SK-N-SH (cell line): Measurements from ENCODE around the gene SLC16A5. TPM values are rescaled to one million over a fixed set of nuclear protein-coding genes. Genes with fewer than 3 reads are reported as not detected.

Experiments
- CTCF ChIA-PET: fragments of 300-600, 350-600 bp; formaldehyde crosslinking; extraction: SDS; loops from one replicate; lab custom pipeline; 2021; lab: Yijun Ruan, JAX
- POLR2A ChIA-PET: fragments of 350-600 bp; sonication (Branson Sonifier 250); formaldehyde crosslinking; extraction: SDS; loops from one replicate; lab custom pipeline; 2020; ENCODE audit warnings: antibody characterized with exemption, inconsistent platforms; lab: Yijun Ruan, JAX
- DNase-seq: peaks from one replicate; pipeline ENCODE4 v3.0.0; 2012
- H2AFZ ChIP-seq: fragments of 200-600 bp; sonication (generic); 2 replicates; pipeline ENCODE4 v1.8.1; 2016; ENCODE audit warnings: antibody characterized with exemption, mild to moderate bottlenecking, low read depth
- H3F3A ChIP-seq: fragments of 200-600 bp; sonication (generic); replicated peaks from 2 replicates; pipeline ENCODE3; 2016; ENCODE audit warnings: antibody characterized with exemption, mild to moderate bottlenecking; ENCODE audit not compliant: insufficient read depth
- H3K27ac ChIP-seq, 2 experiments: fragments of 200-500 bp in 1 of 2; fragments of 200-600 bp in 1 of 2; sonication (Bioruptor generic) in 1 of 2; sonication (generic), shearing (Covaris generic) in 1 of 2; 2 replicates each; pipeline versions ENCODE4 v1.5.1 to v1.6.1; 2014 to 2016; ENCODE audit warnings: low read depth in 2 of 2, inconsistent platforms in 1 of 2, low read length in 1 of 2, mild to moderate bottlenecking in 1 of 2, mixed read lengths in 1 of 2
- H3K27me3 ChIP-seq: fragments of 200-600 bp; sonication (generic), shearing (Covaris generic); 2 replicates; pipeline ENCODE4 v1.6.1; 2016; ENCODE audit warnings: mixed run types; ENCODE audit not compliant: insufficient read depth
- H3K36me3 ChIP-seq, 2 experiments: fragments of 200-500 bp in 1 of 2; fragments of 200-600 bp in 1 of 2; sonication (Bioruptor generic) in 1 of 2; sonication (generic) in 1 of 2; replicated peaks in 1 of 2; 2 replicates each; pipeline versions ENCODE3 to v1.5.1; 2014 to 2016; ENCODE audit warnings: low read length in 1 of 2, mild to moderate bottlenecking in 1 of 2; ENCODE audit not compliant: insufficient read depth in 2 of 2, control insufficient read depth in 1 of 2
- H3K4me1 ChIP-seq, 2 experiments: fragments of 200-500 bp in 1 of 2; fragments of 200-600 bp in 1 of 2; sonication (Bioruptor generic) in 1 of 2; sonication (generic), shearing (Covaris generic) in 1 of 2; 2 replicates each; pipeline versions ENCODE4 v1.5.1 to v1.6.1; 2014 to 2016; ENCODE audit warnings: low read depth in 1 of 2, low read length in 1 of 2, mixed run types in 1 of 2; ENCODE audit not compliant: insufficient read depth in 2 of 2, control insufficient read depth in 1 of 2
- H3K4me2 ChIP-seq: fragments of 200-600 bp; sonication (generic), shearing (Covaris generic); 2 replicates; pipeline ENCODE4 v1.6.1; 2017; ENCODE audit warnings: mixed run types
- H3K4me3 ChIP-seq, 2 experiments: fragments of 200-500 bp in 1 of 2; fragments of 200-600 bp in 1 of 2; sonication (Bioruptor generic) in 1 of 2; sonication (generic), shearing (Covaris generic) in 1 of 2; 2 replicates each; pipeline versions ENCODE4 v1.5.1 to v1.8.1; 2014 to 2016; ENCODE audit warnings: low read depth in 2 of 2, inconsistent platforms in 1 of 2, low read length in 1 of 2, mild to moderate bottlenecking in 1 of 2, mixed read lengths in 1 of 2, moderate library complexity in 1 of 2
- H3K79me2 ChIP-seq: fragments of 200-600 bp; sonication (generic); 2 replicates; pipeline ENCODE4 v1.8.1; 2017; ENCODE audit warnings: mild to moderate bottlenecking; ENCODE audit not compliant: insufficient read depth
- H3K9ac ChIP-seq: fragments of 200-600 bp; sonication (generic); 2 replicates; pipeline ENCODE4 v1.6.1; 2017; ENCODE audit warnings: mixed run types
- H3K9me2 ChIP-seq: fragments of 200-600 bp; sonication (generic); 2 replicates; pipeline ENCODE4 v1.6.1; 2017; ENCODE audit warnings: mixed run types
- H3K9me3 ChIP-seq: fragments of 200-600 bp; sonication (generic); 2 replicates; pipeline ENCODE4 v1.6.1; 2017; ENCODE audit warnings: mixed run types, mild to moderate bottlenecking, moderate library complexity
- H4K20me1 ChIP-seq: fragments of 200-600 bp; sonication (generic); 2 replicates; pipeline ENCODE4 v1.6.1; 2017; ENCODE audit warnings: mild to moderate bottlenecking, mixed run types; ENCODE audit not compliant: insufficient read depth
- ELF1 ChIP-seq: IDR thresholded peaks from 2 replicates; pipeline ENCODE4 v1.4.0; 2012
- EP300 ChIP-seq, 2 experiments: IDR thresholded peaks; 2 replicates each; pipeline versions ENCODE4 v1.4.0 to v1.6.1; 2012; ENCODE audit warnings: borderline replicate concordance in 1 of 2, low read depth in 1 of 2, low read length in 1 of 2
- EZH2phosphoT487 ChIP-seq: fragments of 200-600 bp; sonication (generic); IDR thresholded peaks from 2 replicates; pipeline ENCODE4 v1.6.1; 2017; ENCODE audit warnings: low read depth, mixed run types, mild to moderate bottlenecking, antibody characterized with exemption, moderate library complexity, borderline replicate concordance
- GATA2 ChIP-seq: sonication (generic); formaldehyde crosslinking; IDR thresholded peaks from 2 replicates; pipeline ENCODE4 v1.5.0; 2020; ENCODE audit warnings: mild to moderate bottlenecking, missing genetic modification reagents
- IRF3 ChIP-seq: fragments of 150-350 bp; IDR thresholded peaks from 2 replicates; pipeline ENCODE4 v1.6.1; 2016; ENCODE audit warnings: mild to moderate bottlenecking, low read depth, low read length
- JUND ChIP-seq: IDR thresholded peaks from 2 replicates; pipeline ENCODE4 v1.4.0; 2012
- MAX ChIP-seq: IDR thresholded peaks from 2 replicates; pipeline ENCODE4 v1.4.0; 2012; ENCODE audit warnings: low read depth
- MXI1 ChIP-seq: IDR thresholded peaks from 2 replicates; pipeline ENCODE4 v1.6.1; 2012; ENCODE audit warnings: mild to moderate bottlenecking, low read depth, low read length, improper control_type of control experiment
- NFIC ChIP-seq: IDR thresholded peaks from 2 replicates; pipeline ENCODE4 v1.4.0; 2012; ENCODE audit warnings: borderline replicate concordance
- NRF1 ChIP-seq: IDR thresholded peaks from 2 replicates; pipeline ENCODE4 v1.6.1; 2012; ENCODE audit warnings: low read depth, mild to moderate bottlenecking, low read length
- PBX3 ChIP-seq: IDR thresholded peaks from 2 replicates; pipeline ENCODE4; 2012
- RAD21 ChIP-seq: IDR thresholded peaks from 2 replicates; pipeline ENCODE4 v1.6.1; 2012; ENCODE audit warnings: mild to moderate bottlenecking, low read length
- REST ChIP-seq: IDR thresholded peaks from 2 replicates; pipeline ENCODE4 v1.6.1; 2012; ENCODE audit warnings: mild to moderate bottlenecking, low read depth, low read length, moderate library complexity
- SMC3 ChIP-seq: IDR thresholded peaks from 2 replicates; pipeline ENCODE4 v1.6.1; 2012; ENCODE audit warnings: low read depth, low read length, improper control_type of control experiment
- USF1 ChIP-seq: IDR thresholded peaks from 2 replicates; pipeline ENCODE4 v1.4.0; 2012; ENCODE audit warnings: low read depth, borderline replicate concordance
- USF2 ChIP-seq: fragments of 150-350 bp; IDR thresholded peaks from 2 replicates; pipeline ENCODE4 v1.6.1; 2017; ENCODE audit warnings: antibody characterized with exemption, low read length, low read depth, borderline replicate concordance
- YY1 ChIP-seq: IDR thresholded peaks from 2 replicates; pipeline ENCODE4 v1.4.0; 2012; ENCODE audit warnings: low read depth, mild to moderate bottlenecking
- WGBS: methylation state at CpG from one replicate; pipeline ENCODE4 v1.1.6; 2017; ENCODE audit warnings: low lambda C conversion rate; 5-methylcytosine and 5-hydroxymethylcytosine counted together
- polyA plus RNA-seq, 3 experiments: library from polyadenylated mRNA; depleted of rRNA; stranded (reverse); fragments of >200 nt; gene quantifications; 2 replicates each; pipeline ENCODE4 v1.2.3, GENCODE V29; 2012

Gene SLC16A5
- polyA plus RNA-seq, 1 of the 3 experiments (the other 2 are of a cell fraction), result 0.03 TPM

GRCh38 chr17:75065562-75066151, 22.1 kb upstream of the SLC16A5 start:
- H3K36me3 ChIP-seq, result peaks cover 18 to 48% of the 10 kb centered on the region in 2 experiments
- H3K4me2 ChIP-seq, result no peak overlapping the region
- no peaks in the 10 kb centered on the region for H3K9me2 ChIP-seq
- no peak for DNase-seq
- ChIA-PET CTCF (interaction anchor here (0.7 kb wide), 1 partner anchor 164 kb away, joined by 3 read pairs; no protein-coding TSS in a partner anchor), POLR2A (no interaction called here)
- no peaks in the 10 kb centered on the region; a peak in 1 of 4 replicates for H3K4me1 ChIP-seq
- H3K4me3 ChIP-seq, result no peak overlapping the region
- 89% methylated on average over 6 of the region's 6 CpGs for WGBS
- H3K9ac ChIP-seq, result no peak overlapping the region
- no peaks in the 10 kb centered on the region for H3F3A ChIP-seq
- H3K79me2 ChIP-seq, result no peaks in the 10 kb centered on the region
- no peaks in the 10 kb centered on the region for H3K27me3 ChIP-seq
- H4K20me1 ChIP-seq, result no peaks in the 10 kb centered on the region
- H3K27ac ChIP-seq, result no peak overlapping the region
- TF ChIP-seq PBX3 (no peak), YY1 (no peak), NFIC (no peak), EP300 (IDR thresholded peaks at IDR 0.05; ENCODE audit: borderline replicate concordance in 1 of 2, low read depth in 1 of 2, low read length in 1 of 2) (no peak), USF1 (no peak), REST (no peak), SMC3 (no peak)
- H3K9me3 ChIP-seq, result no peaks in the 10 kb centered on the region
- no peak overlapping the region for H2AFZ ChIP-seq

- ChIA-PET POLR2A (no interaction called here), CTCF (interaction anchor here (1.2 to 2.3 kb wide), 3 partner anchors 19 to 132 kb away, joined by 3 to 7 read pairs (median 3); no protein-coding TSS in a partner anchor)
- Histone ChIP-seq H2AFZ (no peak overlapping the region), H3K4me1 (no peaks in the 10 kb centered on the region; a peak in 1 of 4 replicates), H3K9me3 (no peaks in the 10 kb centered on the region), H3K79me2 (no peaks in the 10 kb centered on the region), H3K4me3 (no peak overlapping the region), H4K20me1 (no peaks in the 10 kb centered on the region), H3K9me2 (no peaks in the 10 kb centered on the region), H3K27ac (no peak overlapping the region), H3K36me3 (peaks cover 10 to 27% of the 10 kb centered on the region in 2 experiments), H3K9ac (no peak overlapping the region), H3K4me2 (no peak overlapping the region), H3K27me3 (no peaks in the 10 kb centered on the region), H3F3A (no peaks in the 10 kb centered on the region)
- TF ChIP-seq ELF1 (no peak), GATA2 (no peak), IRF3 (no peak), RAD21 (no peak), JUND (no peak), NRF1 (no peak), MAX (no peak), USF2 (no peak), EZH2phosphoT487 (no peak), PBX3 (no peak), MXI1 (no peak)
- no peak for DNase-seq
- WGBS, result 77% methylated on average over 4 of the region's 4 CpGs
These were observed 19.9 kb upstream of the SLC16A5 start for GRCh38 chr17:75067856-75068255.
